HepG2 (cell line): ENCODE results near the gene GPS1. TPM values are rescaled to one million over a fixed set of nuclear protein-coding genes. Genes with fewer than 3 reads are reported as not detected.
A peak's percentile ranks its signal among the peaks of the same experiment; 100 is the strongest.

ENCODE experiments used
- AHDC1 ChIP-seq: sonication (generic); formaldehyde crosslinking; IDR thresholded peaks from 2 replicates; pipeline ENCODE4 v1.5.1; 2020; ENCODE audit warnings: mild to moderate bottlenecking, missing genetic modification reagents, borderline replicate concordance
- GLMP ChIP-seq: sonication (generic); formaldehyde crosslinking; IDR thresholded peaks from 2 replicates; pipeline ENCODE4 v1.9.0; 2021; ENCODE audit warnings: missing genetic modification reagents, mild to moderate bottlenecking, borderline replicate concordance
- HDAC2 ChIP-seq: sonication (generic); formaldehyde crosslinking; IDR thresholded peaks from 2 replicates; pipeline ENCODE4 v1.4.0; 2020; ENCODE audit warnings: missing genetic modification reagents
- HHEX ChIP-seq: IDR thresholded peaks from 2 replicates; pipeline ENCODE4 v1.6.1; 2016; ENCODE audit warnings: control low read depth
- NKX3-1 ChIP-seq: sonication (generic); formaldehyde crosslinking; IDR thresholded peaks from 2 replicates; pipeline ENCODE4 v1.5.0; 2020; ENCODE audit warnings: missing genetic modification reagents
- PCBP1 ChIP-seq: fragments of 200-400 bp; formaldehyde crosslinking; IDR thresholded peaks from 2 replicates; pipeline ENCODE4 v1.6.1; 2017; ENCODE audit warnings: mild to moderate bottlenecking, low read depth, low read length, borderline replicate concordance
- PHF5A ChIP-seq: IDR thresholded peaks from one replicate; pipeline ENCODE4 v1.6.1; 2018; ENCODE audit warnings: low read depth, missing genetic modification reagents; ENCODE audit not compliant: unreplicated experiment
- SUZ12 ChIP-seq: fragments of 150-350 bp; IDR thresholded peaks from 2 replicates; pipeline ENCODE4 v1.6.1; 2014; ENCODE audit warnings: low read depth, low read length
- TBX2 ChIP-seq: sonication (generic); formaldehyde crosslinking; IDR thresholded peaks from 2 replicates; pipeline ENCODE4 v1.5.0; 2020; ENCODE audit warnings: missing genetic modification reagents, mild to moderate bottlenecking, borderline replicate concordance
- ZNF883 ChIP-seq: sonication (generic); formaldehyde crosslinking; IDR thresholded peaks from 2 replicates; pipeline ENCODE4 v1.5.1; 2020; ENCODE audit warnings: mild to moderate bottlenecking, missing genetic modification reagents; ENCODE audit errors: not compliant biosample characterization
- polyA plus RNA-seq, 8 experiments: library from polyadenylated mRNA; depleted of rRNA in 3 of 8; stranded (reverse) in 7 of 8; unstranded in 1 of 8; fragments of >200 nt; fragmentation: Illumina TruSeq in 4 of 8; extraction: Trizol in 4 of 8; gene quantifications; 2 replicates each; pipeline versions ENCODE4 v1.2.1 to v1.2.3, GENCODE V29; 2011 to 2016; ENCODE audit warnings: low read depth in 4 of 8, missing spikeins in 1 of 8, mixed read lengths in 1 of 8; ENCODE audit not compliant: insufficient read depth in 1 of 8
- total RNA-seq, 5 experiments: library from RNA; depleted of rRNA; stranded (reverse); fragments of >200 nt; fragmentation: Illumina TruSeq; extraction: Trizol; gene quantifications; 2 replicates each; pipeline ENCODE4 v1.2.3, GENCODE V29; 2016; ENCODE audit warnings: low read depth in 1 of 5
- TF ChIP-seq, protein P1 (sequence below): IDR thresholded peaks from 2 replicates; pipeline ENCODE4 v1.6.1; 2016; ENCODE audit warnings: missing biosample characterization, missing genetic modification reagents, low read depth

The GPS1 gene
- total and polyA plus RNA-seq, 2 of the 13 experiments (the other 11 are each of a cell fraction or from before 2014, with no cell fraction given) = 124 to 128 TPM

DNA sequence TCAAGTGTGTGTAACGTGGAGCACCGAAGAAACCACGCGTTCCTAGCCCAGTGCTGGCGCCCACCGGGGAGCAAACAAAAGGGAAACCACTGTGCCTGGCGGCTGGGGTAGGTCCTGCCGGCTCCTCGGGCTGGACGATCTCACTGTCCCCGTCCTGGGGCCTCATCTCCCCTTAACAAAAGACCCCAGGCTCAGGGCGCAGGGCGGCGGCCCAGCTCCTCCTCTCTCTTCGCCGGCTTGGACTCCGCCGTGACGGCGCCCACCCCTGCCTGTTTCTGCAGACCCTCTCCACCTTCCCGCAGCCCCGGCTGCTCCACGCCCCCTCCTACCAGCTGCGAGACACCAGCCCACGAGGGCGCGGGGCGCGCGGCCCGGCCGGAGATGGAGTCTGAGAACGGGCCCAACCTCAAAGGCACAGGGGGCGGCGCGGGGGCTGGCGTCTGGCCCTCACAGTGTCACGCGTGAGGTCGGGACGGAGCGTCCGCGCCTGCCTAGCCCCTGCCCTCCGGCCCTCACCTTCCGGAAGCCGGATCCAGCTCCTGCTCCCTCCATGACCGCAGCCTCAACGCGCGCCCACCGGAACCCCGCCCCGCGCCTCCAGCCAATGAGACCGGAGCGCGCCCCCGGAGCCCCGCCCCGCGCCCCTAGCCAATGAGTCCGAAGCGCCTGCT is 29.3 kb upstream of the GPS1 start, which contains the start of gene CENPX (continued):
- TF ChIP-seq PHF5A (no peak), ZNF883 (CRISPR knock-in tag) (peak; percentile 34), SUZ12 (no peak), GLMP (CRISPR knock-in tag) (no peak), NKX3-1 (CRISPR knock-in tag) (peak; percentile 69; the same call in 1 of the 2 replicates), AHDC1 (peak; percentile 12; the same call in 1 of the 2 replicates), PCBP1 (peak; percentile 77; the same call in 1 of the 2 replicates), HHEX (no peak), TBX2 (CRISPR knock-in tag) (peak; percentile 41; the same call in 1 of the 2 replicates), HDAC2 (CRISPR knock-in tag) (no peak)
- TF ChIP-seq, protein P1, sequence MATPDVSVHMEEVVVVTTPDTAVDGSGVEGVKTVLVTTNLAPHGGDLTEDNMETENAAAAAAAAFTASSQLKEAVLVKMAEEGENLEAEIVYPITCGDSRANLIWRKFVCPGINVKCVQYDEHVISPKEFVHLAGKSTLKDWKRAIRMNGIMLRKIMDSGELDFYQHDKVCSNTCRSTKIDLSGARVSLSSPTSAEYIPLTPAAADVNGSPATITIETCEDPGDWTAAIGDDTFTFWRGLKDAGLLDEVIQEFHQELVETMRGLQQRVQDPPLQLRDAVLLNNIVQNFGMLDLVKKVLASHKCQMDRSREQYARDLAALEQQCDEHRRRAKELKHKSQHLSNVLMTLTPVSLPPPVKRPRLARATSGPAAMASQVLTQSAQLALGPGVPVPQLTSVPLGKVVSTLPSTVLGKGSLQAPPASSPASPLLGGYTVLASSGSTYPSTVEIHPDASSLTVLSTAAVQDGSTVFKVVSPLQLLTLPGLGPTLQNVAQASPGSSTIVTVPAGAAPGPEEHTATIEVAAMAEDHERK (CRISPR knock-in tag) = no peak
